SJSA1 (cell line): ENCODE results near the gene SPAG7. TPM values are rescaled to one million over a fixed set of nuclear protein-coding genes. Genes with fewer than 3 reads are reported as not detected.
"Not testable (repeated sequence)": the region's sequence is repeated elsewhere in the genome, so short reads cannot be mapped to it uniquely, and the experiment has no call there.

Source experiments
- DNase-seq, 2 experiments: peaks; one replicate each; pipeline ENCODE4 v3.0.0-alpha.2; 2015 to 2020; ENCODE audit warnings: low spot score in 2 of 2, low read depth in 1 of 2
- H3K27ac ChIP-seq: fragments of 250-450 bp; sonication (Bioruptor Pico); 2 replicates; pipeline ENCODE4 v1.5.1; 2020; ENCODE audit warnings: mild to moderate bottlenecking, moderate library complexity
- H3K27me3 ChIP-seq: fragments of 250-450 bp; sonication (Bioruptor Pico); replicated peaks from 2 replicates; pipeline ENCODE4 v1.5.1; 2020; ENCODE audit warnings: mild to moderate bottlenecking, moderate library complexity
- H3K36me3 ChIP-seq: fragments of 250-450 bp; sonication (Bioruptor Pico); 2 replicates; pipeline ENCODE4 v1.5.1; 2020; ENCODE audit warnings: mild to moderate bottlenecking
- H3K4me1 ChIP-seq: fragments of 250-450 bp; sonication (Bioruptor Pico); replicated peaks from 2 replicates; pipeline ENCODE4 v1.6.1; 2021; ENCODE audit warnings: mild to moderate bottlenecking
- H3K4me3 ChIP-seq: fragments of 250-450 bp; sonication (Bioruptor Pico); 2 replicates; pipeline ENCODE4 v1.5.1; 2020; ENCODE audit warnings: mild to moderate bottlenecking
- H3K9me3 ChIP-seq: fragments of 250-450 bp; sonication (Bioruptor Pico); replicated peaks from 2 replicates; pipeline ENCODE4 v1.5.1; 2020; ENCODE audit warnings: mild to moderate bottlenecking
- total RNA-seq: library from RNA; depleted of rRNA; stranded (reverse); fragments of >200 nt; shearing (Covaris generic); gene quantifications from 2 replicates; pipeline ENCODE4 v1.2.3, GENCODE V29; 2014; rRNA removed

The SPAG7 gene
- total RNA-seq, 1 experiment from 2014 or later: 63.5 TPM

GRCh38 chr17:4932756-4933155 lies 34.9 kb downstream of the SPAG7 start:
- no peak for DNase-seq
- Histone ChIP-seq H3K4me1 (peaks cover 13% of the 10 kb centered on the region), H3K27ac (no peak overlapping the region), H3K4me3 (no peak overlapping the region), H3K27me3 (no peaks in the 10 kb centered on the region), H3K36me3 (peaks cover 6% of the 10 kb centered on the region), H3K9me3 (no peaks in the 10 kb centered on the region)

DNA sequence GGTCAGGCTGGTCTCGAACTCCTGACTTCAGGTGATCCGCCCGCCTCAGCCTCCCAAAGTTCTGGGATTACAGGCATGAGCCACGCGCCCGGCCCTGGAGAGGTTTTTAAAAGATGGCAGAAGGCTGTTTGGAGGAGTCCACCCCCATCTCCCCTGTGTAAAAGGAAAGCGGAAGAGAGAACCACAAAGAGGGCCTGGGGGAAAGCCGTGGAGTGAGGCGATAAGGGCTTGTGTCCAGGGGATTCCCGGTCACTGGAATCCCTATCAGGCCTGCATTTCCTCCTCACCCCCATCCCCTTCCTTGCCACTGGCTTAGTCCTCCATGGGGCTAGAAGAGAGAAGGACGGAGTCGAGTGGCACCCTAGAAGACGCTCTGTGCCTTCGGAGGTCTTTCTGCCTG lies 35.7 kb downstream of the SPAG7 start, which contains the start of gene GP1BA:
TSS of gene GP1BA (plus strand) at position 315 of the 400 bp plus-strand sequence. CDS start 328 bp downstream, outside the sequence.
- Histone ChIP-seq H3K4me3 (no peak within 1 kb of the TSS), H3K27me3 (no peaks in the 10 kb centered on the region), H3K27ac (no peak within 1 kb of the TSS), H3K9me3 (no peaks in the 10 kb centered on the region), H3K36me3 (no peaks in the 10 kb centered on the region), H3K4me1 (peaks cover 13% of the 10 kb centered on the region)
- DNase-seq: no peak

DNA sequence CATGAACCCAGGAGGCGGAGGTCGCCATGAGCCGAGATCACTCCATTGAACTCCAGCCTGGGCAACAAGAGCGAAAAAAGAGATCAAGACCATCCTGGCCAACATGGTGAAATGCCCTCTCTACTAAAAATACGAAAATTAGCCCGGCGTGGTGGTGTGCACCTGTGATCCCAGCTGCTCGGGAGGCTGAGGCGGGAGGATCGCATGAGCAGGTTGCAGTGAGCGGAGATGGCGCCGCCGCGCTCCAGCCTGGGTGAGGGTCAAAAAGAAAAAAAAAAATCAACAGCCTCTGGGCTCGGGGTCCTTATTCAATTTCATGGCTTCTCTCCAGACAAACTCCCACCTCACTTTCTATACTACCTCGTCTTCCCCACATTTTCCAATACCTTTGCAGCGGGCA lies 38.7 kb downstream of the SPAG7 start:
- Histone ChIP-seq H3K9me3 (no peaks in the 10 kb centered on the region), H3K27me3 (no peaks in the 10 kb centered on the region), H3K36me3 (no peaks in the 10 kb centered on the region), H3K27ac (no peak overlapping the region), H3K4me3 (no peak overlapping the region), H3K4me1 (peaks cover 5% of the 10 kb centered on the region; the same call in 1 of the 2 replicates)
- DNase-seq: no peak

GRCh38 chr17:4926577-4927335 lies 40.9 kb downstream of the SPAG7 start:
- H3K27ac ChIP-seq, H3K4me3 ChIP-seq, H3K9me3 ChIP-seq, H3K4me1 ChIP-seq, H3K27me3 ChIP-seq, H3K36me3 ChIP-seq, DNase-seq: not testable (repeated sequence)

- no peaks in the 10 kb centered on the region for H3K9me3 ChIP-seq
- no peaks in the 10 kb centered on the region for H3K27me3 ChIP-seq
- H3K4me1 ChIP-seq: no peaks in the 10 kb centered on the region
- H3K36me3 ChIP-seq: no peaks in the 10 kb centered on the region
- DNase-seq: no peak
- H3K4me3 ChIP-seq: no peak overlapping the region
- H3K27ac ChIP-seq: no peak overlapping the region
Observed at GRCh38 chr17:4921320-4921719, 46.3 kb downstream of the SPAG7 start.

DNA sequence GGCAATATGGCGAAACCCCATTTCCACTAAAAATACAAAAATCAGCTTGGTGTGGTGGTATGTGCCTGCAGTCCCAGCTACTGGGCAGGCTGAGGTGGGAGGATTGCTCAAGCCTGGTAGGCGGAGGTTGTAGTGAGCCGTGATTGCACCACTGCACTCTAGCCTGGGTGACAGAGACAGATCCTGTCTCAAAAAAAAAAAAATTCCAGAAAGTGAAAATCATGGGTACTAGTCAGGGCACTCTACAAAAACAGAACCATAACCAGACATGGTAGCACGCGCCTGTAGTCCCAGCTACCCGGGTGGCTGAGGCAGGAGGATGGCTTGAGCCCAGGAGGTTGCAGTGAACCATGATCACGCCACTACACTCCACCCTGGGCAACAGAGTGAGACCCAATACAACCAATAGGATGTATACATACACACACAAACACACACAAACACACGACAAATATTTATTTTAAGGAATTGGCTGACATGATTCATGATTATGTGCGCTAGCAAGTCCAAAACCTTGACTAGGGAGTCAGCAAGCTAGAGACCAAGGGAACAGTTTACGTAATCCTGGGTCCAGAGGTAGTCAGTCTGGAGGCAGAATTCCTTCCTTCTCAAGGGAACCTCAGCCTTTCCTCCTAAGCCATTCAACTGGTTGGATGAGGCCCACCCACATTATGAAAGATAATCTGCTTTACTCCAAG lies 47.1 kb downstream of the SPAG7 start:
- H3K27me3 ChIP-seq: no peaks in the 10 kb centered on the region
- H3K4me1 ChIP-seq: no peaks in the 10 kb centered on the region
- H3K36me3 ChIP-seq: no peaks in the 10 kb centered on the region
- no peak for DNase-seq
- no peak overlapping the region for H3K4me3 ChIP-seq
- no peaks in the 10 kb centered on the region for H3K9me3 ChIP-seq
- no peak overlapping the region for H3K27ac ChIP-seq

DNA sequence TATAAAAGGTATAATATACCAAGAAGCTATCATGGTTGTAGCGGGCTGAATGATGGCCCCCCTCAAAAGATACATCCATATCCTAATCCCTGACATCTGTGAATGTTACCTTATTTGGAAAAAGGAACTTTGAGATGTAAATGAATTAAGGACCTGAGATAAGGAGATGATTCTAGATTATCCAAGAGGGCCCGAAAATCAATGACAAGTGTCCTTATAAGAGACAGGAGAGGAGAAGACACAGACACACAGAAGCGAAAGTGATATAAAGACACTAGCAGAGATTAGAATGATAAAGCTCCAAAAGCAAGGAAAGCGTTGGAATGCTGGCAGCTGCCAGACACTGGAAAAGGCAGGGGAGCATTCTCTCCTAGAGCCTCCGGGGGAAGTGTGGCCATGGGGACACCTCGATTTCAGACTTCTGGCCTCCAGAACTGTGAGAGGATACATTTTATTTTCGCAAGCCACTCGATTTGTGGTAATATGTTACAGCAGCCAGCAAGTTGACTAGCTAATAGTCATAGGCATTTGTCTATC lies 48.0 kb downstream of the SPAG7 start:
- Histone ChIP-seq H3K9me3 (no peaks in the 10 kb centered on the region), H3K27me3 (no peaks in the 10 kb centered on the region), H3K27ac (no peak overlapping the region), H3K4me3 (no peak overlapping the region), H3K36me3 (no peaks in the 10 kb centered on the region), H3K4me1 (no peaks in the 10 kb centered on the region)
- no peak for DNase-seq

DNA sequence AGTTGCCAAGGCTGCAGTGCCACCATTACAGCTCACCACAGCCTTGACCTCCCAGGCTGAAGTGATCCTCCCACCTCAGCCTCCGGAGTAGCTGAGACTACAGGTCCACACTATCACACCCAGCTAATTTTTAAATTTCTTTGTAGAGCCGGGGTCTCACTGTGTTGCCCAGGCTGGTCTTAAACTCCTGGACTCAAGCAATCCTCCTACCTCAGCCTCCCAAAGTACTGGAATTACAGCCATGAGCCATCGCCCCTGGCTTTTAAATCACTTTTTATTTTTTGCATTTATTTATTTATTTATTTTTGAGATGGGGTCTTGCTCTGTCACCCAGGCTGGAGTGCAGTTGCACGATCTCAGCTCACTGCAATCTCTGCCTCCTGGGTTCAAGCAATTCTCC lies 53.1 kb downstream of the SPAG7 start:
- H3K27me3 ChIP-seq, H3K27ac ChIP-seq, H3K4me3 ChIP-seq, DNase-seq, H3K9me3 ChIP-seq, H3K36me3 ChIP-seq, H3K4me1 ChIP-seq: not testable (repeated sequence)

GRCh38 chr17:4913994-4914393 lies 53.6 kb downstream of the SPAG7 start:
- H3K9me3 ChIP-seq: no peaks in the 10 kb centered on the region
- DNase-seq: no peak

More at GRCh38 chr17:4913994-4914393, 53.6 kb downstream of the SPAG7 start:
- Histone ChIP-seq H3K4me1 (peaks cover 5% of the 10 kb centered on the region), H3K36me3 (no peaks in the 10 kb centered on the region), H3K27ac (no peak overlapping the region), H3K4me3 (no peak overlapping the region), H3K27me3 (no peaks in the 10 kb centered on the region)

Other genes starting within 250 kb of the SPAG7 start
- gene MED11, start 236.4 kb downstream of the SPAG7 start, total RNA-seq: 16.7 and 26.9 TPM in 2 replicates
- not detected in 2 replicates for gene ZMYND15, start 228.0 kb downstream of the SPAG7 start, total RNA-seq
- not detected in 2 replicates for gene CXCL16, start 227.9 kb downstream of the SPAG7 start, total RNA-seq
- gene TM4SF5, start 195.9 kb downstream of the SPAG7 start, total RNA-seq: not detected in 2 replicates
- gene VMO1, start 181.5 kb downstream of the SPAG7 start, total RNA-seq: not detected in 2 replicates
- gene GLTPD2, start 178.9 kb downstream of the SPAG7 start, total RNA-seq: not detected in 2 replicates
- 197 and 257 TPM in 2 replicates for gene PSMB6, start 171.7 kb downstream of the SPAG7 start, total RNA-seq
- 7.6 and 16.8 TPM in 2 replicates for gene PLD2, start 160.7 kb downstream of the SPAG7 start, total RNA-seq
- 10.0 and 20.0 TPM in 2 replicates for gene MINK1, start 134.5 kb downstream of the SPAG7 start, total RNA-seq
- gene C17orf107, start 68.3 kb downstream of the SPAG7 start, total RNA-seq: 0.18 TPM in 1 of 2 replicates, not detected in the other
- gene CHRNE, start 64.7 kb downstream of the SPAG7 start, total RNA-seq: 0.29 TPM in 1 of 2 replicates, not detected in the other
- not detected in 2 replicates for gene GP1BA, start 35.5 kb downstream of the SPAG7 start, total RNA-seq
- 67.6 and 68.4 TPM in 2 replicates for gene SLC25A11, start 27.8 kb downstream of the SPAG7 start, total RNA-seq
- gene RNF167, start 27.5 kb downstream of the SPAG7 start, total RNA-seq: 4.2 and 13.0 TPM in 2 replicates
- 1,207 and 1,337 TPM in 2 replicates for gene PFN1, start 19.3 kb downstream of the SPAG7 start, total RNA-seq
- 5.2 and 6.6 TPM in 2 replicates for gene ENO3, start 16.7 kb downstream of the SPAG7 start, total RNA-seq
- gene CAMTA2, start 19.9 kb upstream of the SPAG7 start, total RNA-seq: 6.3 and 19.7 TPM in 2 replicates
- gene INCA1, start 29.7 kb upstream of the SPAG7 start, total RNA-seq: 1.1 and 2.7 TPM in 2 replicates
- gene KIF1C, start 30.1 kb upstream of the SPAG7 start, total RNA-seq: 72.3 and 102 TPM in 2 replicates
- gene SLC52A1, start 67.6 kb upstream of the SPAG7 start, total RNA-seq: not detected in 2 replicates
- 0.18 and 0.41 TPM in 2 replicates for gene ZFP3, start 110.7 kb upstream of the SPAG7 start, total RNA-seq
- 3.4 and 7.1 TPM in 2 replicates for gene ZNF232, start 144.1 kb upstream of the SPAG7 start, total RNA-seq
- not detected in 2 replicates for gene USP6, start 148.2 kb upstream of the SPAG7 start, total RNA-seq
- gene ZNF594, start 224.1 kb upstream of the SPAG7 start, total RNA-seq: 4.5 and 6.9 TPM in 2 replicates